ENCODE measurements around the gene OPN1SW.
A peak's percentile ranks its signal among the peaks of the same experiment; 100 is the strongest.

The OPN1SW gene

GRCh38 chr7:128775744-128776474, at the start of gene OPN1SW:
TSS of gene OPN1SW (minus strand) at chr7:128775794. CDS start at chr7:128775781, 13 bp downstream.
- DNase-seq = no peak

- DNase-seq = no peak
Observed at GRCh38 chr7:128821724-128822123, 46.1 kb upstream of the OPN1SW start.

- DNase-seq = no peak
Observed at GRCh38 chr7:128818694-128819093, 43.1 kb upstream of the OPN1SW start.

GRCh38 chr7:128815289-128815942, 39.8 kb upstream of the OPN1SW start:
- DNase-seq = no peak

- DNase-seq = no peak
Observed at GRCh38 chr7:128814499-128814898, 38.9 kb upstream of the OPN1SW start.

GRCh38 chr7:128812514-128813168, 37.0 kb upstream of the OPN1SW start:
- DNase-seq = no peak

GRCh38 chr7:128811631-128812430, 36.2 kb upstream of the OPN1SW start:
- no peak for DNase-seq

- DNase-seq = no peak
Observed at GRCh38 chr7:128810997-128811396, 35.4 kb upstream of the OPN1SW start.

GRCh38 chr7:128810473-128810872, 34.9 kb upstream of the OPN1SW start:
- DNase-seq = no peak

GRCh38 chr7:128809363-128809762, 33.8 kb upstream of the OPN1SW start:
- no peak for DNase-seq

- no peak for DNase-seq
Observed at GRCh38 chr7:128807191-128807590, 31.6 kb upstream of the OPN1SW start.

GRCh38 chr7:128805225-128805624, 29.6 kb upstream of the OPN1SW start:
- no peak for DNase-seq

GRCh38 chr7:128804484-128804883, 28.9 kb upstream of the OPN1SW start:
- no peak for DNase-seq

GRCh38 chr7:128801667-128802418, 26.2 kb upstream of the OPN1SW start:
- no peak for DNase-seq

GRCh38 chr7:128801003-128801402, 25.4 kb upstream of the OPN1SW start:
- DNase-seq = no peak

GRCh38 chr7:128800567-128800966, 25.0 kb upstream of the OPN1SW start:
- no peak for DNase-seq

- DNase-seq = no peak
Observed at GRCh38 chr7:128799451-128799850, 23.9 kb upstream of the OPN1SW start.

GRCh38 chr7:128796327-128796726, 20.7 kb upstream of the OPN1SW start:
- DNase-seq = no peak

GRCh38 chr7:128795129-128795528, 19.5 kb upstream of the OPN1SW start:
- no peak for DNase-seq

- no peak for DNase-seq
Observed at GRCh38 chr7:128794436-128794835, 18.8 kb upstream of the OPN1SW start.

- peak in 3 of 6 experiments; percentile 7 to 20 (median 13) for DNase-seq
Observed at GRCh38 chr7:128794020-128794419, 18.4 kb upstream of the OPN1SW start.

- DNase-seq = no peak
Observed at GRCh38 chr7:128793181-128793547, 17.6 kb upstream of the OPN1SW start.
